Urinary bladder (tissue), 4 donors: ENCODE results near the gene WDR54. TPM values are rescaled to one million over a fixed set of nuclear protein-coding genes. Genes with fewer than 3 reads are reported as not detected.

Experiments
- DNase-seq: peaks from one replicate; pipeline ENCODE4 v3.0.0-alpha.2; 2015; ENCODE audit errors: extremely low spot score
- H3K27ac ChIP-seq: one replicate; pipeline ENCODE4 v1.5.1; 2013; ENCODE audit warnings: low read depth, mild to moderate bottlenecking, moderate library complexity
- H3K36me3 ChIP-seq: one replicate; pipeline ENCODE4 v1.6.1; 2013; ENCODE audit warnings: mild to moderate bottlenecking, moderate library complexity; ENCODE audit not compliant: insufficient read depth
- H3K4me1 ChIP-seq: one replicate; pipeline ENCODE4 v1.6.1; 2013; ENCODE audit warnings: mild to moderate bottlenecking, moderate library complexity; ENCODE audit not compliant: insufficient read depth
- H3K4me3 ChIP-seq: one replicate; pipeline ENCODE4 v1.5.1; 2013; ENCODE audit warnings: low read depth, low read length
- WGBS: extraction: QIAGEN DNeasy Blood & Tissue Kit; methylation state at CpG from one replicate; pipeline ENCODE4 v1.1.7; 2013; 5-methylcytosine and 5-hydroxymethylcytosine counted together
- polyA plus RNA-seq: library from polyadenylated mRNA; stranded (reverse); fragments of 200-250 nt; gene quantifications from one replicate; pipeline ENCODE4 v1.2.3, GENCODE V29; 2013
- total RNA-seq: library from RNA; depleted of rRNA; stranded (reverse); fragments of >200 nt; gene quantifications from one replicate; pipeline ENCODE4 v1.2.3, GENCODE V29; 2014
- donor health status: healthy with polysubstance abuse.
- donor health status: healthy.

WDR54 gene
- total and polyA plus RNA-seq, 2 donors = 7.8 to 21.5 TPM

- 85% methylated on average over 3 of the region's 3 CpGs for WGBS
- DNase-seq = no peak
- Histone ChIP-seq H3K27ac (no peak overlapping the region), H3K36me3 (no peaks in the 10 kb centered on the region), H3K4me3 (no peak overlapping the region), H3K4me1 (no peaks in the 10 kb centered on the region)
Observed at GRCh38 chr2:74427551-74427950, 6.0 kb downstream of the WDR54 start.

DNA sequence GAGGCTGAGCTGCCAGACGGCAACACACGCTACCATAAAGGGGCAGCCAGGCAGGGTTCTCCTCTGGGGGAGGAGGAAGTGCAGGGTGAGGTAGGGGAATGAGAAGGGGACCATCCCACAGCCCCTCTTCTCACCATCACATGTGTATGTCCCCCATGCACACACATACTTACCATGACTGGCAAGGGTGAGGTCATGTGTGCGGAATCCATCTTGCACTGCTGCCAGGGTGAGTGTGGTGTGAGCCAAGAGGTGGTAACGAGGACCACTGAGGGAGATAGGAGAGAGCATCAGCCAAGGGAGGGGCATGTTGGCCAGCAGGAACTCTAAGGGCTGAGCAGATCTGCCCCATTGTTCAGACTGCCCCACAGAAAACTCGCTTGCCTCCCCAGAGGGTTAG, 7.1 kb downstream of the WDR54 start:
- 76% methylated on average over 5 of the region's 5 CpGs for WGBS
- H3K36me3 ChIP-seq = no peaks in the 10 kb centered on the region
- no peak for DNase-seq

GRCh38 chr2:74429487-74430451, 8.2 kb downstream of the WDR54 start:
- Histone ChIP-seq H3K36me3 (no peaks in the 10 kb centered on the region), H3K27ac (no peak overlapping the region), H3K4me1 (no peaks in the 10 kb centered on the region), H3K4me3 (no peak overlapping the region)
- no peak for DNase-seq
- WGBS = 89% methylated on average over 18 of the region's 18 CpGs

More for the DNA sequence above, 7.1 kb downstream of the WDR54 start:
- H3K4me1 ChIP-seq = no peaks in the 10 kb centered on the region
- H3K4me3 ChIP-seq = no peak overlapping the region
- no peak overlapping the region for H3K27ac ChIP-seq

GRCh38 chr2:74430502-74430901, 9.0 kb downstream of the WDR54 start:
- Histone ChIP-seq H3K4me3 (no peak overlapping the region), H3K36me3 (no peaks in the 10 kb centered on the region), H3K4me1 (no peaks in the 10 kb centered on the region), H3K27ac (no peak overlapping the region)
- WGBS = 83% methylated on average over 11 of the region's 11 CpGs
- no peak for DNase-seq

DNA sequence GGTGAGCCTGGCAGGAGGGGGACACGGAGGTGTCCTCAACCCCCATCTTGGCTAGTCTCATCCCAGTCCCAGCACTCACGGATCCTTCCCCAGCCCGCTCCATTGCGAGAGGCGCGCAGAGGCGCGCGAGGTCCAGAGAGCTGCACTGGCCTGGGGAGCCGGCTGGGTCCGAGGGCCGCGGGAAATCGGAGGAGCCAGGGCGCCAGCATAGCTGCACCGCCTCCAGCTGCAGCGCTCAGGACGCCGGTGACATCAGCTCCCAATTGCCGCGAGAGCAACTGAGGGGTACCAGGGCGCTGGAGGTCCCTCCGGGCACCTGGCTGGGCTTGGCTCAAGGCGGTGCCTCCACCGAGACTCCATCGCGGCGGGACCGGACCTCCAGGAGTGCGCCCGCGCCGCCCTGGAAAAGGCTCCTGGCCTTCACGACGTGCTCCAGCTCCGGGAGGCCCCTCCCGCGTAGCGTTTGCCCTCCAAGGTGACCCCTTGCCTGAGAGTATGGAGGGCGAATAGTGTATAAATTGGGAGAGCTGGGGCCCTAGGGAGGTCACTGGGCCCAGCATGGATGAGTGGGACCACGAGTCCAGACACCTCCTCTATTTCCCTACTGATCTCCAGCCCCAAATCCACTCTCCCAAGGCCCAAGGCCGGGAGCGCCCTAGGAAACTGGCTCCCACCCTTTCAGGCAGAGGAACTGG, 14.7 kb downstream of the WDR54 start:
- no peak overlapping the region for H3K4me3 ChIP-seq
- H3K4me1 ChIP-seq = no peaks in the 10 kb centered on the region
- no peak overlapping the region for H3K27ac ChIP-seq

GRCh38 chr2:74436848-74437695, 15.5 kb downstream of the WDR54 start:
- Histone ChIP-seq H3K4me3 (no peak overlapping the region), H3K27ac (no peak overlapping the region), H3K36me3 (no peaks in the 10 kb centered on the region), H3K4me1 (peaks cover 1% of the 10 kb centered on the region)
- WGBS = 72% methylated on average over 6 of the region's 6 CpGs
- DNase-seq = no peak

More for the DNA sequence above, 14.7 kb downstream of the WDR54 start:
- DNase-seq = no peak
- 65% methylated on average over 43 of the region's 43 CpGs for WGBS
- H3K36me3 ChIP-seq = no peaks in the 10 kb centered on the region

- Histone ChIP-seq H3K36me3 (no peaks in the 10 kb centered on the region), H3K4me3 (no peak overlapping the region), H3K4me1 (peaks cover 1% of the 10 kb centered on the region), H3K27ac (no peak overlapping the region)
- DNase-seq = no peak
- WGBS = 96% methylated on average over 1 of the region's 1 CpG
Observed at GRCh38 chr2:74438248-74438647, 16.7 kb downstream of the WDR54 start.

GRCh38 chr2:74439373-74439772, 17.8 kb downstream of the WDR54 start:
- Histone ChIP-seq H3K4me3 (peak overlapping the region; percentile 42), H3K27ac (no peak overlapping the region), H3K4me1 (peaks cover 1% of the 10 kb centered on the region), H3K36me3 (no peaks in the 10 kb centered on the region)
- DNase-seq = no peak
- 29% methylated on average over 3 of the region's 3 CpGs for WGBS

GRCh38 chr2:74439803-74440377, 18.4 kb downstream of the WDR54 start:
- Histone ChIP-seq H3K36me3 (no peaks in the 10 kb centered on the region), H3K27ac (no peak overlapping the region), H3K4me1 (peaks cover 1% of the 10 kb centered on the region), H3K4me3 (peak overlapping the region; percentile 42)
- no peak for DNase-seq
- 12% methylated on average over 14 of the region's 14 CpGs for WGBS

GRCh38 chr2:74440378-74441169, 19.0 kb downstream of the WDR54 start:
- peak; percentile 80 for DNase-seq
- Histone ChIP-seq H3K36me3 (no peaks in the 10 kb centered on the region), H3K4me3 (peak overlapping the region; percentile 42), H3K27ac (peak overlapping the region; percentile 41), H3K4me1 (peaks cover 1% of the 10 kb centered on the region)
- WGBS = 14% methylated on average over 45 of the region's 45 CpGs

GRCh38 chr2:74441170-74441689, 19.7 kb downstream of the WDR54 start:
- DNase-seq = no peak
- 34% methylated on average over 33 of the region's 33 CpGs for WGBS
- H3K27ac ChIP-seq = no peak overlapping the region
- no peaks in the 10 kb centered on the region for H3K36me3 ChIP-seq
- H3K4me3 ChIP-seq = peak overlapping the region; percentile 42
- H3K4me1 ChIP-seq = peaks cover 1% of the 10 kb centered on the region
